Uterus (tissue), 2 donors: ENCODE results near the gene PERM1.

ENCODE experiments used
- CTCF ChIP-seq, 4 experiments: fragments of 200-600 bp in 2 of 4; fragments of 450-650 bp in 2 of 4; sonication (generic) in 2 of 4; IDR thresholded peaks; one replicate each; pipeline ENCODE4 v1.5.1; 2016 to 2019; ENCODE audit warnings: antibody characterized with exemption in 4 of 4, mild to moderate bottlenecking in 2 of 4, moderate library complexity in 1 of 4
- POLR2A ChIP-seq, 2 donors: fragments of 450-650 bp; IDR thresholded peaks; one replicate each; pipeline ENCODE4 v1.6.1; 2016; ENCODE audit warnings: antibody characterized with exemption in 2 of 2, mild to moderate bottlenecking in 1 of 2, moderate library complexity in 1 of 2

DNA sequence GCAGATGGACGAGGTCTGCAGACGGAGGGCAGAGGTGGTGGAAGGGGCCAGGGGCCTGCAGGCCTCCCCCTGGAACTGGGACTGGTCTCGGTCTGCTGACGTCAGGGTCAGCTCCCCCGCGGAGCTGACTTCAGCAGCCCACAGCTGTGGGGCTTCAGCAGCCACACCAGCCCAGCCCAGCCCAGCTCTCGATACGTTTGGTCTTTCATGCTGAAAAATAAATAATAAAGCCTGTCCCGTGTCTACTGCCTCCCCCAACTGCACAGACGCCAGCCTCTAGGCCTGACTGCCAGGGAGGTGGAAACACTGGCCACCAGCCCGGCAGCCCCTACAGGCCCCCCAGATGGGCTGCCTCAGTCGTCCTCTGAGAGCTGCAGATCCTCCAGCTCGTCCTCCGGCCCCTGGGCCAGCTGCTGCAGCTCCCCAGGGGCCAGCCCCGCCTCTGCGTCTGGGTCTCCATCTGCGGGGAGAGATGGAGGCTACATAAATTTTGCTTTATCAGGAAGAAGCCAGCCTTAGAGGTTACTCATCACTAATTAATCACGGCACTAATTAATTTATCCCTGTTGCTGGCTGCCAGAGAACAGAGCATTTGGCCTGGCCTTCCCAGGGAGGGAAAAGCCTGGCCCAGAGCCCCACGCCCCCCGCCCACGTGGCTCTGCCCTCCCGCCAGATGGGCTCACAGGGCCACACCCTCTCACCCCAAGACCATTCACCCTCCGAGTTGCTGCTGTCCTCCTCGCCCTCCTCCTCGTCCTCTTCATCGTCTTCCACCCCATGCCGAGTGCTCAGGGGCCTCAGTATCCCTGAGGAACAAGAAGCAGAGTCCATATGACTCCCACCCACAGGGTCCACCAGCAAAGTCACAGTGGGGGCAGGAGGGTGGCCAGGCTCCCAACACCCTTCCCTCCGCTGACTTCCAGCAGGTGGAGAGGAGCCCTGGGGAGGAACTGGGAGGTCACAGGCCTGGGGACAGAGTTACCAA lies 37.3 kb downstream of the PERM1 start:
- TF ChIP-seq CTCF (IDR thresholded peaks at IDR 0.05) (no peak), POLR2A (IDR thresholded peaks at IDR 0.05) (no peak)
